Transverse colon (tissue), 3 donors: ENCODE measurements around the gene KMT2C.
A peak's percentile ranks its signal among the peaks of the same experiment; 100 is the strongest.

ENCODE experiments used
- EP300 ChIP-seq: sonication (generic); formaldehyde crosslinking; IDR thresholded peaks from one replicate; pipeline ENCODE4 v1.6.1; 2017; ENCODE audit warnings: antibody characterized with exemption, low read depth
- POLR2A ChIP-seq: fragments of 450-650 bp; IDR thresholded peaks from one replicate; pipeline ENCODE4 v1.6.1; 2016; ENCODE audit warnings: antibody characterized with exemption, mild to moderate bottlenecking, moderate library complexity
- TF ChIP-seq, protein P1 (sequence below), 5 experiments: fragments of 200-600 bp in 3 of 5; fragments of 450-650 bp in 2 of 5; sonication (generic) in 3 of 5; IDR thresholded peaks; 1 replicate in 2 of 5; 2 replicates in 3 of 5; pipeline ENCODE4 v1.5.1; 2016 to 2017; ENCODE audit warnings: antibody characterized with exemption in 5 of 5, inconsistent platforms in 3 of 5, mild to moderate bottlenecking in 2 of 5, moderate library complexity in 1 of 5

DNA sequence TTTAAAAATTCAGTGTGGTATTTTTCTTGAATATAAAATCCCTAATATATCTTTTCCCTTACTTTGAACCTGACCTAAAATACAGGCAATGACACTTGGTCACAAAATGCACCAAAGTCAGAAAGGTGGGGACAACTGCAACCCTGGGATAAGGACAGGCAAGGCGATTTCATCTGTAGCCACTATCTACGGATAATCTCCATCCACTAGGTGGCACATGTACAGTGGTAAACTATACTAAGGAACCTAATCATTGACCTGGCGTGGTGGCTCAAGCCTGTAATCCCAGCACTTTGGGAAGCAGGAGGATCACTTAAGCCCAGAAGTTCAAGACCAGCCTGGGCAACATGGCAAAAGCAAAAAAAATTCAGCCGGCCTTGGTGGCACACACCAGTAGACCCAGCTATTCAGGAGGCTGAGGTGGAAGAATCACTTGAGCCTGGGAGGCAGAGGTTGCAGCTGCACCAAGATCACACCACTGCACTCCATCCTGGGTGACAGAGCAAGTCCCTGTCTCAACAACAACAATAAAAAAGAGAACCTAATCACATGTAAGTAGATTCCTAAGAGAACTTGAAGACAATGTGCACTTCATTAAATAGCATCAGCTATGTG, 98.9 kb downstream of the KMT2C start:
- no peak for TF ChIP-seq POLR2A
- TF ChIP-seq, protein P1, sequence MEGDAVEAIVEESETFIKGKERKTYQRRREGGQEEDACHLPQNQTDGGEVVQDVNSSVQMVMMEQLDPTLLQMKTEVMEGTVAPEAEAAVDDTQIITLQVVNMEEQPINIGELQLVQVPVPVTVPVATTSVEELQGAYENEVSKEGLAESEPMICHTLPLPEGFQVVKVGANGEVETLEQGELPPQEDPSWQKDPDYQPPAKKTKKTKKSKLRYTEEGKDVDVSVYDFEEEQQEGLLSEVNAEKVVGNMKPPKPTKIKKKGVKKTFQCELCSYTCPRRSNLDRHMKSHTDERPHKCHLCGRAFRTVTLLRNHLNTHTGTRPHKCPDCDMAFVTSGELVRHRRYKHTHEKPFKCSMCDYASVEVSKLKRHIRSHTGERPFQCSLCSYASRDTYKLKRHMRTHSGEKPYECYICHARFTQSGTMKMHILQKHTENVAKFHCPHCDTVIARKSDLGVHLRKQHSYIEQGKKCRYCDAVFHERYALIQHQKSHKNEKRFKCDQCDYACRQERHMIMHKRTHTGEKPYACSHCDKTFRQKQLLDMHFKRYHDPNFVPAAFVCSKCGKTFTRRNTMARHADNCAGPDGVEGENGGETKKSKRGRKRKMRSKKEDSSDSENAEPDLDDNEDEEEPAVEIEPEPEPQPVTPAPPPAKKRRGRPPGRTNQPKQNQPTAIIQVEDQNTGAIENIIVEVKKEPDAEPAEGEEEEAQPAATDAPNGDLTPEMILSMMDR (IDR thresholded peaks at IDR 0.05), result peak; percentile 42 to 63 (median 55)
- no peak for TF ChIP-seq EP300
